ENCODE data around the gene IPO4. TPM values are rescaled to one million over a fixed set of nuclear protein-coding genes. Genes with fewer than 3 reads are reported as not detected.

Gene IPO4
- total RNA-seq, 1 experiment from 2014 or later: 116 TPM

- Histone ChIP-seq H3K27me3 (ENCODE audit: insufficient read depth, low read length) (no peaks in the 10 kb centered on the region), H2BK5ac (ENCODE audit: insufficient read length, low read length) (no peak overlapping the region), H2AK5ac (ENCODE audit: insufficient read length, low read length) (no peak overlapping the region), H3K18ac (ENCODE audit: insufficient read length, low read depth, low read length) (no peak overlapping the region), H2BK15ac (ENCODE audit: low read depth, low read length) (no peak overlapping the region; the same call in 1 of the 2 replicates), H3K4me1 (ENCODE audit: insufficient read depth, low read length) (no peaks in the 10 kb centered on the region), H3K9ac (ENCODE audit: extremely low read depth, insufficient read length, low read length) (no peak overlapping the region), H4K20me1 (ENCODE audit: control insufficient read depth, insufficient read depth, insufficient read length) (no peaks in the 10 kb centered on the region), H3K4ac (ENCODE audit: low read depth, low read length) (no peak overlapping the region), H3K23ac (ENCODE audit: insufficient read length, low read depth, low read length) (no peak overlapping the region), H3K27ac (ENCODE audit: insufficient read length, low read depth, low read length) (no peak overlapping the region), H3K4me2 (ENCODE audit: insufficient read depth, insufficient read length, low read length) (peak overlapping the region; percentile 71), H2BK20ac (ENCODE audit: low read depth, low read length, poor library complexity, severe bottlenecking) (no peak overlapping the region), H2BK120ac (ENCODE audit: low read depth, low read length, poor library complexity, severe bottlenecking) (no peak overlapping the region), H3K56ac (ENCODE audit: insufficient read length, low read depth, low read length) (no peak overlapping the region), H3K23me2 (ENCODE audit: insufficient read length, low read depth, low read length, poor library complexity, severe bottlenecking) (peaks cover 8% of the 10 kb centered on the region), H3K14ac (ENCODE audit: insufficient read depth, low read length) (no peak overlapping the region), H3K9me3 (ENCODE audit: control insufficient read depth, low read depth, low read length) (no peaks in the 10 kb centered on the region), H4K5ac (ENCODE audit: insufficient read length, low read depth, low read length) (no peak overlapping the region), H2AFZ (ENCODE audit: low read length) (no peak overlapping the region), H3K79me2 (ENCODE audit: insufficient read depth, low read length) (no peaks in the 10 kb centered on the region), H3T11ph (ENCODE audit: low read length) (no peak overlapping the region), H3K79me1 (ENCODE audit: insufficient read depth, low read depth, low read length, poor library complexity, severe bottlenecking) (no peaks in the 10 kb centered on the region), H4K91ac (ENCODE audit: insufficient read length, low read depth, low read length) (no peak overlapping the region), H4K8ac (replicated peaks; ENCODE audit: insufficient read length, low read depth, low read length) (no peak overlapping the region), H2BK12ac (ENCODE audit: insufficient read length, low read depth, low read length) (no peak overlapping the region)
- WGBS (ENCODE audit: extremely low coverage, insufficient read length, low lambda C conversion rate): no CpG with 5 or more reads among the region's 7 CpGs
- peaks cover 26 to 31% of the 10 kb centered on the region in 2 experiments for H3K4me1 Mint-ChIP-seq
- H3K27ac Mint-ChIP-seq: no peak overlapping the region
- peak overlapping the region; percentile 92 to 98 for H3K4me3 Mint-ChIP-seq
- peaks cover 13 to 47% (median 45%) of the 10 kb centered on the region in 3 experiments for H3K36me3 Mint-ChIP-seq (ENCODE audit: insufficient read depth in 1 of 3, low read depth in 3 of 3)
- no peaks in the 10 kb centered on the region for H3K27me3 Mint-ChIP-seq (ENCODE audit: low read depth)
- no peaks in the 10 kb centered on the region for H3K9me3 Mint-ChIP-seq
- TF ChIP-seq CTCF (conservative IDR thresholded peaks at IDR 0.05): no peak
- no peak for DNase-seq
These were observed 5.7 kb upstream of the IPO4 start for GRCh38 chr14:24194186-24194872.
